ENCODE data around the gene TBC1D16. TPM values are rescaled to one million over a fixed set of nuclear protein-coding genes. Genes with fewer than 3 reads are reported as not detected.

The TBC1D16 gene
- total and polyA plus RNA-seq, 8 donors = 4.9 to 31.4 (median 19.7) TPM

GRCh38 chr17:80024206-80024972 lies 11.3 kb downstream of the TBC1D16 start:
- ATAC-seq (no peak), FAIRE-seq (no peak), DNase-seq (no peak)
- H3K4me1 ChIP-seq = peaks cover 24 to 27% (median 24%) of the 10 kb centered on the region in 3 donors
- no peak for TF ChIP-seq CTCF (IDR thresholded peaks at IDR 0.05)
- no peaks in the 10 kb centered on the region for H3K36me3 ChIP-seq
- H3K27me3 ChIP-seq = no peaks in the 10 kb centered on the region
- no peaks in the 10 kb centered on the region for H3K9me3 ChIP-seq
- WGBS, 2 donors = 55 to 62% methylated on average over 10 of the region's 10 CpGs
- H3K4me3 ChIP-seq = peak overlapping the region in 2 of 4 donors; percentile 4 to 6
- no peak overlapping the region for H3K27ac ChIP-seq
- intact Hi-C loops (cut with DNase I) = no loop called here

GRCh38 chr17:80023481-80024205 lies 12.0 kb downstream of the TBC1D16 start:
- Histone ChIP-seq H3K9me3 (no peaks in the 10 kb centered on the region), H3K4me1 (peaks cover 16 to 28% (median 25%) of the 10 kb centered on the region in 3 donors), H3K27ac (no peak overlapping the region), H3K4me3 (peak overlapping the region in 2 of 4 donors; percentile 4 to 6), H3K36me3 (no peaks in the 10 kb centered on the region), H3K27me3 (no peaks in the 10 kb centered on the region)
- peak in 1 of 6 donors; percentile 65 for DNase-seq
- no peak for FAIRE-seq
- WGBS, 2 donors = 40 to 81% methylated on average over 42 to 43 of the region's 43 CpGs
- ATAC-seq = peak in 3 of 4 donors; percentile 7 to 30 (median 20)
- no peak for TF ChIP-seq CTCF (IDR thresholded peaks at IDR 0.05)
- intact Hi-C loops (cut with DNase I) = no loop called here

- Histone ChIP-seq H3K27ac (no peak overlapping the region), H3K9me3 (no peaks in the 10 kb centered on the region), H3K4me1 (peaks cover 8 to 20% (median 18%) of the 10 kb centered on the region in 3 donors), H3K27me3 (no peaks in the 10 kb centered on the region), H3K36me3 (no peaks in the 10 kb centered on the region), H3K4me3 (no peak overlapping the region)
- ATAC-seq = no peak
- no peak for DNase-seq
- no peak for FAIRE-seq
- intact Hi-C loops (cut with DNase I) = no loop called here
- no peak for TF ChIP-seq CTCF (IDR thresholded peaks at IDR 0.05)
- WGBS, 2 donors = 97 to 98% methylated on average over 2 of the region's 2 CpGs
Measured at GRCh38 chr17:80021600-80021999, 14.1 kb downstream of the TBC1D16 start.

GRCh38 chr17:80018917-80019651 lies 16.6 kb downstream of the TBC1D16 start:
- H3K36me3 ChIP-seq = no peaks in the 10 kb centered on the region
- ATAC-seq (peak; percentile 29 to 57 (median 42)), DNase-seq (peak in 1 of 6 donors; percentile 43), FAIRE-seq (no peak)
- no peak overlapping the region for H3K4me3 ChIP-seq
- H3K9me3 ChIP-seq = no peaks in the 10 kb centered on the region
- TF ChIP-seq CTCF (IDR thresholded peaks at IDR 0.05) = no peak
- 49 to 55% methylated on average over 21 of the region's 21 CpGs for WGBS, 2 donors
- intact Hi-C loops (cut with DNase I) = no loop called here
- H3K27me3 ChIP-seq = no peaks in the 10 kb centered on the region
- peak overlapping the region in 3 of 4 donors; percentile 2 to 52 (median 46) for H3K27ac ChIP-seq
- peaks cover 8 to 20% (median 18%) of the 10 kb centered on the region in 3 donors for H3K4me1 ChIP-seq

Measured in pancreas (tissue), 10 donors.